ENCODE data around the gene DPYSL5. TPM values are rescaled to one million over a fixed set of nuclear protein-coding genes. Genes with fewer than 3 reads are reported as not detected.

DPYSL5 gene
- total and polyA plus RNA-seq, 2 of the 8 experiments (the other 6 are each of a cell fraction or from before 2014, with no cell fraction given) = 11.9 to 16.4 TPM

GRCh38 chr2:26822877-26823276 is 25.1 kb upstream of the DPYSL5 start (continued):
- TF ChIP-seq TCF12 (IDR thresholded peaks at IDR 0.05; ENCODE audit: low read depth, low read length) = no peak
- no peak for TF ChIP-seq POLR2AphosphoS5 (IDR thresholded peaks at IDR 0.05; ENCODE audit: low read depth, low read length)
